AG08395 (cell line): ENCODE data around the gene CTNND1.

Experiments
- DNase-seq: peaks from one replicate; pipeline ENCODE4 v3.0.0; 2012; ENCODE audit warnings: mixed read lengths, low spot score

Gene CTNND1

GRCh38 chr11:57762235-57762861, 746 bp downstream of the CTNND1 start:
- DNase-seq: no peak

- peak; percentile 72 for DNase-seq
Measured at GRCh38 chr11:57763568-57763967, 2.0 kb downstream of the CTNND1 start.

GRCh38 chr11:57764021-57764420, 2.4 kb downstream of the CTNND1 start:
- DNase-seq: no peak

- DNase-seq: no peak
Measured at GRCh38 chr11:57764566-57764965, 3.0 kb downstream of the CTNND1 start.

GRCh38 chr11:57764972-57765371, 3.4 kb downstream of the CTNND1 start:
- DNase-seq: no peak

GRCh38 chr11:57770793-57771192, 9.2 kb downstream of the CTNND1 start:
- no peak for DNase-seq

GRCh38 chr11:57771365-57771764, 9.8 kb downstream of the CTNND1 start:
- DNase-seq: no peak

- DNase-seq: no peak
Measured at GRCh38 chr11:57772562-57772961, 11.0 kb downstream of the CTNND1 start.

GRCh38 chr11:57773026-57773598, 11.5 kb downstream of the CTNND1 start:
- DNase-seq: no peak

GRCh38 chr11:57775491-57775890, 13.9 kb downstream of the CTNND1 start:
- DNase-seq: no peak

GRCh38 chr11:57776031-57776521, 14.5 kb downstream of the CTNND1 start:
- peak; percentile 52 for DNase-seq

GRCh38 chr11:57776577-57777210, 15.1 kb downstream of the CTNND1 start:
- no peak for DNase-seq

GRCh38 chr11:57777969-57778317, 16.3 kb downstream of the CTNND1 start:
- no peak for DNase-seq

GRCh38 chr11:57778318-57779037, 16.9 kb downstream of the CTNND1 start:
- peak; percentile 94 for DNase-seq

GRCh38 chr11:57779276-57779675, 17.7 kb downstream of the CTNND1 start:
- DNase-seq: peak; percentile 58

GRCh38 chr11:57781529-57781943, 19.9 kb downstream of the CTNND1 start:
- no peak for DNase-seq

GRCh38 chr11:57785072-57785471, 23.5 kb downstream of the CTNND1 start:
- DNase-seq: no peak

GRCh38 chr11:57786436-57786835, 24.8 kb downstream of the CTNND1 start:
- no peak for DNase-seq

GRCh38 chr11:57787006-57787604, 25.5 kb downstream of the CTNND1 start:
- no peak for DNase-seq

- DNase-seq: no peak
Measured at GRCh38 chr11:57787920-57788702, 26.5 kb downstream of the CTNND1 start.

- no peak for DNase-seq
Measured at GRCh38 chr11:57788703-57789088, 27.1 kb downstream of the CTNND1 start.
